Adrenal gland (tissue), 12 donors: ENCODE results near the gene TRAPPC4. TPM values are rescaled to one million over a fixed set of nuclear protein-coding genes. Genes with fewer than 3 reads are reported as not detected.

Experiments used
- DNase-seq, 7 donors: peaks; one replicate each; pipeline ENCODE4 v3.0.0-alpha.2; 2019 to 2020
- H3K27ac ChIP-seq, 5 donors: fragments of 200-600 bp; sonication (generic) in 4 of 5; 1 replicate in 3 of 5; 2 replicates in 2 of 5; pipeline versions ENCODE4 v1.5.1 to v1.8.0; 2016 to 2020; ENCODE audit warnings: mild to moderate bottlenecking in 1 of 5
- H3K27me3 ChIP-seq: fragments of 200-600 bp; 2 replicates; pipeline ENCODE4 v1.8.0; 2021
- H3K36me3 ChIP-seq, 2 donors: fragments of 200-600 bp; replicated peaks in 1 of 2; 1 replicate in 1 of 2; 2 replicates in 1 of 2; pipeline versions ENCODE4 v1.5.1 to v1.8.0; 2018 to 2022
- H3K4me1 ChIP-seq, 2 donors: fragments of 200-600 bp; replicated peaks in 1 of 2; 1 replicate in 1 of 2; 2 replicates in 1 of 2; pipeline versions ENCODE4 v1.5.1 to v1.8.0; 2018 to 2021
- H3K4me3 ChIP-seq, 4 donors: fragments of 200-600 bp; sonication (generic) in 3 of 4; one replicate each; pipeline ENCODE4 v1.5.1; 2016 to 2018
- H3K9me3 ChIP-seq, 3 donors: fragments of 200-600 bp; sonication (generic) in 1 of 3; replicated peaks in 1 of 3; 1 replicate in 2 of 3; 2 replicates in 1 of 3; pipeline versions ENCODE4 v1.5.1 to v1.8.0; 2016 to 2021
- POLR2A ChIP-seq, 2 donors: fragments of 450-650 bp; IDR thresholded peaks; one replicate each; pipeline ENCODE4 v1.6.1; 2017; ENCODE audit warnings: antibody characterized with exemption in 2 of 2, mild to moderate bottlenecking in 2 of 2, moderate library complexity in 1 of 2
- WGBS, 4 donors: extraction: QIAGEN DNeasy Blood & Tissue Kit in 2 of 4; methylation state at CpG; one replicate each; pipeline versions ENCODE4 v1.1.5 to v1.1.7; 2013 to 2017; 5-methylcytosine and 5-hydroxymethylcytosine counted together
- intact Hi-C, 2 donors: fragments of 100-400 bp; cut with DNase I; formaldehyde crosslinking; loops; one replicate each; pipeline versions ENCODE4 v1.14.1 to v1.15.0; 2022 to 2023
- polyA plus RNA-seq, 3 donors: library from polyadenylated mRNA; stranded (reverse); fragments of 200-250 nt in 2 of 3; fragments of 350-450 nt in 1 of 3; fragmentation: Illumina TruSeq in 1 of 3; extraction: RNeasy Lipid Tissue Mini Kit (QIAGEN cat#74804) in 1 of 3; gene quantifications; one replicate each; pipeline ENCODE4 v1.2.3, GENCODE V29; 2013 to 2014
- total RNA-seq, 9 donors: library from RNA; depleted of rRNA in 4 of 9; stranded (reverse); fragments of >200 nt in 4 of 9; fragments of 120-200 nt in 1 of 9; fragmentation: NEBNext Ultra II Directional in 1 of 9; extraction: Animal tissue kit (Norgen Biotek cat#: 25700) in 1 of 9; gene quantifications; one replicate each; pipeline versions ENCODE4 v1.1.0 to v1.2.4, GENCODE V29; 2013 to 2023
- TF ChIP-seq, protein P1 (sequence below), 6 experiments: fragments of 450-650 bp in 4 of 6; fragments of 200-600 bp in 2 of 6; sonication (generic) in 1 of 6; IDR thresholded peaks; 1 replicate in 5 of 6; 2 replicates in 1 of 6; pipeline versions ENCODE4 v1.5.1 to v1.8.0; 2016 to 2021; ENCODE audit warnings: antibody characterized with exemption in 6 of 6, mild to moderate bottlenecking in 2 of 6, moderate library complexity in 1 of 6
- donor health status: healthy with polysubstance abuse.
- donor health status: Bipolar disorder and iron deficiency.
- donor health status: DM: yes; HTN: yes; CAD: no.
- donor health status: DM: no; HTN: no; CAD: no.
- donor health status: DM: no; HTN: no; CAD: no.
- donor health status: DM: yes; HTN: yes; CAD: no.

Gene TRAPPC4
- total and polyA plus RNA-seq, 12 donors: 32.5 to 149 (median 83.1) TPM

DNA sequence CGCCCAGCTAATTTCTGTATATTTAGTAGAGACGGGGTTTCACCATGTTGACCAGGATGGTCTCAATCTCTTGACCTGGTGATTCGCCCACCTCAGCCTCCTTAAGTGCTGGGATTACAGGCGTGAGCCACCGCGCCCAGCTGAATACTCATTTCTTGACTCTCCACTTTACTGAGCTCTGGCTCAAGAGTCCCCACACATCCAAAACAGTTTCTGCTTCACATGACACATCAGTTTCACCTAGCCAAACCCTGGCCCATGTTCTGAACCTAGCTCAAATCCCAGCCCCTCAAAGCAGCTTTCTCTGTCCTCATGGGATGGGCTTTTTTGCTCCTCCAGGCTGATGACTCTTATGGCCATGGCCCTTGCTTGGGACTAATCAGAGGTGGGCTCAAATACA lies 28.6 kb downstream of the TRAPPC4 start:
- no peak for DNase-seq
- H3K9me3 ChIP-seq: no peaks in the 10 kb centered on the region
- TF ChIP-seq POLR2A (IDR thresholded peaks at IDR 0.05): no peak
- TF ChIP-seq, protein P1, sequence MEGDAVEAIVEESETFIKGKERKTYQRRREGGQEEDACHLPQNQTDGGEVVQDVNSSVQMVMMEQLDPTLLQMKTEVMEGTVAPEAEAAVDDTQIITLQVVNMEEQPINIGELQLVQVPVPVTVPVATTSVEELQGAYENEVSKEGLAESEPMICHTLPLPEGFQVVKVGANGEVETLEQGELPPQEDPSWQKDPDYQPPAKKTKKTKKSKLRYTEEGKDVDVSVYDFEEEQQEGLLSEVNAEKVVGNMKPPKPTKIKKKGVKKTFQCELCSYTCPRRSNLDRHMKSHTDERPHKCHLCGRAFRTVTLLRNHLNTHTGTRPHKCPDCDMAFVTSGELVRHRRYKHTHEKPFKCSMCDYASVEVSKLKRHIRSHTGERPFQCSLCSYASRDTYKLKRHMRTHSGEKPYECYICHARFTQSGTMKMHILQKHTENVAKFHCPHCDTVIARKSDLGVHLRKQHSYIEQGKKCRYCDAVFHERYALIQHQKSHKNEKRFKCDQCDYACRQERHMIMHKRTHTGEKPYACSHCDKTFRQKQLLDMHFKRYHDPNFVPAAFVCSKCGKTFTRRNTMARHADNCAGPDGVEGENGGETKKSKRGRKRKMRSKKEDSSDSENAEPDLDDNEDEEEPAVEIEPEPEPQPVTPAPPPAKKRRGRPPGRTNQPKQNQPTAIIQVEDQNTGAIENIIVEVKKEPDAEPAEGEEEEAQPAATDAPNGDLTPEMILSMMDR (IDR thresholded peaks at IDR 0.05): no peak
- 92 to 96% (median 95%) methylated on average over 6 of the region's 6 CpGs for WGBS, 4 donors
- H3K4me1 ChIP-seq: no peaks in the 10 kb centered on the region
- no peak overlapping the region for H3K4me3 ChIP-seq
- H3K36me3 ChIP-seq: peaks cover 0 to 79% of the 10 kb centered on the region in 2 donors
- H3K27ac ChIP-seq: no peak overlapping the region
- no peaks in the 10 kb centered on the region for H3K27me3 ChIP-seq
- intact Hi-C loops: no loop called here

GRCh38 chr11:119048644-119049043 lies 30.1 kb downstream of the TRAPPC4 start:
- TF ChIP-seq, protein P1 (IDR thresholded peaks at IDR 0.05): no peak
- intact Hi-C loops: no loop called here
- no peak overlapping the region for H3K4me3 ChIP-seq
- DNase-seq: no peak
- 90 to 96% (median 91%) methylated on average over 8 to 9 of the region's 9 CpGs for WGBS, 4 donors
- no peaks in the 10 kb centered on the region for H3K4me1 ChIP-seq
- H3K27ac ChIP-seq: no peak overlapping the region
- no peaks in the 10 kb centered on the region for H3K27me3 ChIP-seq
- H3K9me3 ChIP-seq: no peaks in the 10 kb centered on the region
- peaks cover 0 to 93% of the 10 kb centered on the region in 2 donors for H3K36me3 ChIP-seq

DNA sequence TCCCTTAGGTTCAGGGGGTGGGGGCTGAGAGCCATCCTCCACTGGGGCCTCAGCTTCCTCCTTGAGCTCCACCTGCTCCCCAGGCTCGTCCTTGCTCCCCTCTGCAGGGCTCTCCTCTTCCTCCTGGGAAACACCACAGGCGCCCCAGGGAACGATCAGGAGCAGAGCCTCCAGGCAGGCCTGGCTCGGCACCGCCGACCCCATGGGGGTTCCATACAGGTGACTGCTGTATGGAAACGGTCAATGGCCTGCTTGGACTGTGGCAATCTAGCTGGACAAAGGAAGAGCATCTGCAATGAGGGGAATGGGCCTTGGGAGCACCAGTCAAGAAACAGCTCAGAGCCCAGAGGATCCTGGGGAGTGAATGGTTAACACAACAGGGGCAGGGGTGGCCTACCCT lies 30.5 kb downstream of the TRAPPC4 start:
- H3K36me3 ChIP-seq: peaks cover 0 to 98% of the 10 kb centered on the region in 2 donors
- 90 to 96% (median 93%) methylated on average over 7 of the region's 7 CpGs for WGBS, 4 donors
- H3K4me1 ChIP-seq: no peaks in the 10 kb centered on the region
- no peak overlapping the region for H3K4me3 ChIP-seq
- intact Hi-C loops: no loop called here
- TF ChIP-seq, protein P1 (IDR thresholded peaks at IDR 0.05): no peak
- TF ChIP-seq POLR2A (IDR thresholded peaks at IDR 0.05): no peak
- no peak for DNase-seq
- no peaks in the 10 kb centered on the region for H3K9me3 ChIP-seq
- H3K27ac ChIP-seq: no peak overlapping the region
- H3K27me3 ChIP-seq: no peaks in the 10 kb centered on the region

GRCh38 chr11:119051440-119052162 lies 33.0 kb downstream of the TRAPPC4 start:
- Histone ChIP-seq H3K9me3 (no peaks in the 10 kb centered on the region), H3K36me3 (peaks cover 0 to 88% of the 10 kb centered on the region in 2 donors), H3K4me1 (peaks cover 6 to 14% of the 10 kb centered on the region in 2 donors), H3K4me3 (no peak overlapping the region), H3K27me3 (no peaks in the 10 kb centered on the region), H3K27ac (no peak overlapping the region)
- 87 to 92% (median 89%) methylated on average over 16 to 17 of the region's 17 CpGs for WGBS, 4 donors
- TF ChIP-seq POLR2A (IDR thresholded peaks at IDR 0.05): no peak
- TF ChIP-seq, protein P1 (IDR thresholded peaks at IDR 0.05): no peak
- no peak for DNase-seq
- intact Hi-C loops: no loop called here
